Thymus (tissue), 14 donors: ENCODE measurements around the gene KIRREL3. TPM values are rescaled to one million over a fixed set of nuclear protein-coding genes. Genes with fewer than 3 reads are reported as not detected.

ENCODE experiments used
- DNase-seq, 9 donors: peaks; one replicate each; pipeline ENCODE4 v3.0.0-alpha.2; 2013; ENCODE audit warnings: low spot score in 9 of 9, low read depth in 6 of 9, missing footprints in 1 of 9
- H3K27ac ChIP-seq, 2 donors: one replicate each; pipeline ENCODE4 v1.5.1; 2013; ENCODE audit warnings: control low read depth in 1 of 2, low read depth in 1 of 2, low read length in 1 of 2, mild to moderate bottlenecking in 1 of 2, moderate library complexity in 1 of 2
- H3K27me3 ChIP-seq, 2 donors: one replicate each; pipeline ENCODE4 v1.5.1; 2013; ENCODE audit warnings: low read length in 1 of 2; ENCODE audit not compliant: control insufficient read depth in 2 of 2, insufficient read depth in 1 of 2
- H3K36me3 ChIP-seq, 2 donors: one replicate each; pipeline ENCODE4 v1.5.1; 2013; ENCODE audit warnings: low read length in 1 of 2, mild to moderate bottlenecking in 1 of 2, moderate library complexity in 1 of 2; ENCODE audit not compliant: control insufficient read depth in 2 of 2, insufficient read depth in 2 of 2
- H3K4me1 ChIP-seq, 2 donors: one replicate each; pipeline ENCODE4 v1.5.1; 2013; ENCODE audit warnings: low read length in 2 of 2; ENCODE audit not compliant: control insufficient read depth in 2 of 2, insufficient read depth in 2 of 2
- H3K4me3 ChIP-seq, 2 donors: one replicate each; pipeline ENCODE4 v1.5.1; 2013; ENCODE audit warnings: low read length in 2 of 2, control low read depth in 1 of 2, mild to moderate bottlenecking in 1 of 2
- H3K9me3 ChIP-seq, 2 donors: one replicate each; pipeline ENCODE4 v1.5.1; 2013; ENCODE audit warnings: low read length in 1 of 2, mild to moderate bottlenecking in 1 of 2; ENCODE audit not compliant: control insufficient read depth in 2 of 2, insufficient read depth in 1 of 2
- WGBS: extraction: QIAGEN DNeasy Blood & Tissue Kit; methylation state at CpG from one replicate; pipeline ENCODE4 v1.1.7; 2013; 5-methylcytosine and 5-hydroxymethylcytosine counted together
- long read RNA-seq, 10 donors: transcript quantifications; one replicate each; lab custom pipeline, GENCODE V29; 2026
- polyA plus RNA-seq: library from polyadenylated mRNA; stranded (reverse); fragments of 200-250 nt; gene quantifications from one replicate; pipeline ENCODE4 v1.2.3, GENCODE V29; 2013
- total RNA-seq: library from RNA; stranded (reverse); fragments of 120-200 nt; gene quantifications from one replicate; pipeline ENCODE4 v1.2.4, GENCODE V29; 2013
- donor health status: healthy.

The KIRREL3 gene
- total RNA-seq (0.14 TPM), polyA plus RNA-seq (0.09 TPM)
- long read RNA-seq, donor 1, result 0 reads
- long read RNA-seq, donor 2, result 0 reads
- long read RNA-seq, donor 3, result 0 reads
- long read RNA-seq, donor 4, result 0 reads
- long read RNA-seq, donor 5, result 0 reads
- long read RNA-seq, donor 6, result 0 reads
- long read RNA-seq, donor 7, result 0 reads
- long read RNA-seq, donor 8, result 0 reads
- long read RNA-seq, donor 9, result 0 reads
- long read RNA-seq, donor 10, result 0 reads

DNA sequence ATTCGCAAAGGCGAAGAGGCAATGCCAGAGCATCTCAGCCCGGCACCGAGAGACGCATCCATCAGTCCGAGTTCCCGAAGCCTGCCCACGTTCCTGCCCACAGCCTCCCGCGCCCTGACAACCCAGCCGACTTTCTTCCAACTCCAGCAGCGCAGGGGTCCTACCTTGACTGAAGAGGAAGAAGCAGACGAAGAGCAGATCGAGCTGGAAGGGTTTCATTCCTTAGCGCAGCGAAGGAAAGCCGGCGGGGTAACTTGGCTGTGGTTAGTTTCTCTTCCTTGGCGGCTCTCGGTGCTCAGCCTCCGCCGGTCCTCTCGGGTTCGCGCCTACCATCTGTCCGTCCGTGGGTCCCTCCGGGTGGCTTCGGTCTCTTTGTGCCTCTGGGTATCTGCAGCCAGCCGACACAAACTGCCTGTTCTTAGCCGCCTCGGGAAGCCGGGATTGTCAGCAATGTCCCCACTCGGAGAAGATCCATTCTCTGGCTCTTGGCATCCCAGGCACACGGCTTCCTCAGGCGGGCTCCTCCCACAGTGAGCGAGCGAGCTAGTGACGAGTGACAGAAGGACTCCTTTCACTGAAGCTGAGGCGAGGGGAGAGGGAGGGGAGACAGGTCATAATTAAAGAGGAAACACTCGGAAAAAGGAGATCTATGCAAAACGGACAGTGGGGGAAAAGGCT, at the start of gene KIRREL3:
TSS of gene KIRREL3 (minus strand) at position 480 of the 678 bp plus-strand sequence.
- 4% methylated on average over 42 of the region's 42 CpGs for WGBS
- Histone ChIP-seq H3K27ac (no peak within 1 kb of the TSS), H3K4me3 (no peak within 1 kb of the TSS), H3K27me3 (peaks cover 58 to 86% of the 10 kb centered on the region in 2 donors), H3K36me3 (no peaks in the 10 kb centered on the region), H3K9me3 (no peaks in the 10 kb centered on the region), H3K4me1 (peaks cover 0 to 2% of the 10 kb centered on the region in 2 donors)
- no peak for DNase-seq

DNA sequence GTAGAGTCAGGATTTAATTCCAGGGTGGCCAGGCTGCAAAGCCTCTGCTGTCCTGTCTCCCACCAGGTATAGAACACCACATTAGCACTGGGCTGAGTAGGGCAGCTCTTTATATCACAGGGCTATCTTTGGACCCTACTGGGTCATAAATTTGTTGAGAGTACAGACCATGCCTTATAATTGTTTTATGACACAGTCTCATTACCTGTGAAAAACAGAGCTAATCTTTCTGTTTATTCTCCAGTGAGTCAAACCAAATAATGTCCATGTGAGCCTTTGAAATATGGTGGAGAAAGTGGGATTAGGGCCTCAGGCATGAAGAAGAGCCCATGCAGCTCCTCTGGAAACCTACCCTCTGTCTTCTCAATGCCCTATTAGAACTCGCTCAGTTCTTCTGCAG, 49.6 kb upstream of the KIRREL3 start:
- no peaks in the 10 kb centered on the region for H3K9me3 ChIP-seq

DNA sequence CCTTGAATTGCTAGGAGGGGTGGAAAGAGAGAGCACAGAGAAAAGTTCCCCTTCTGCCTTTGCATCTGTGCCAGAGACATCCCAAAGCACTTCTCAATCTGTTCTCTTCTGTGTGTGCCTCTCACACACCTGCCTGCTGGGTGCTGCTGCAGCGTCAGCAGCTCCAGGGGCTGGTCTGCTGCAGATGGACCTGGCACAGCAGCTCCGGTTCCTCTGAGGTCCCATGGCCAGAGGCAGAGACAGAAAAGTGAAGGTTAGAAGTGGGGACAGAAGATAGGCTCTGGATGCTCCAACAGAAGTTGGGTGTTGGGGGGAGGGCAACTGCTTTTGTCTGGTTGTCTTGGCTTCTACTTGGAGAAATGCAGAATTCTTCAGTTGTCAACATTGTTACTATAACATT, 48.9 kb upstream of the KIRREL3 start:
- 96% methylated on average over 2 of the region's 2 CpGs for WGBS
- no peaks in the 10 kb centered on the region for H3K27me3 ChIP-seq
- no peak for DNase-seq
- H3K36me3 ChIP-seq, result no peaks in the 10 kb centered on the region
- H3K4me3 ChIP-seq, result no peak overlapping the region
- H3K27ac ChIP-seq, result no peak overlapping the region
- H3K9me3 ChIP-seq, result no peaks in the 10 kb centered on the region
- H3K4me1 ChIP-seq, result no peaks in the 10 kb centered on the region

More for the DNA sequence above, 49.6 kb upstream of the KIRREL3 start:
- DNase-seq, result no peak
- no peaks in the 10 kb centered on the region for H3K36me3 ChIP-seq
- H3K4me3 ChIP-seq, result no peak overlapping the region
- H3K27ac ChIP-seq, result no peak overlapping the region
- WGBS, result 98% methylated on average over 1 of the region's 1 CpG
- H3K27me3 ChIP-seq, result no peaks in the 10 kb centered on the region
- no peaks in the 10 kb centered on the region for H3K4me1 ChIP-seq

DNA sequence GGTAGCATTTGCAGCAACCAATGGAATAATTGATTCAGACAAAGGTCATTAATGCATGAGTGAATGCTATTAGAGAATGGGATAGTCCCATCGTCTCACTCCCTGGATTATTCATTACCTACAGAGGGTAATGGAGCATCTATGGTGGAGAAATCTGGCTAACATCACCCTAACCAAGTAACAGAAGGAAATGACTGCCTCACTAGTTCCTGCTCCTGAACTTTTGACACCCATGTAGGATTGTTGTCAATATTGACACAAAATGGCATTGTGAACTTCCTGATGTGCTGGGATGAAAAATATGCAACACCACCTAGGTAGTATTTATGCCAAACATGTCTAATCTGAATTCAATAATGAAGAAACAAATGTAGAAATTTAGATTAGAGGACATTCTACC, 44.0 kb upstream of the KIRREL3 start:
- Histone ChIP-seq H3K4me1 (no peaks in the 10 kb centered on the region), H3K27ac (no peak overlapping the region), H3K27me3 (no peaks in the 10 kb centered on the region), H3K4me3 (no peak overlapping the region), H3K36me3 (no peaks in the 10 kb centered on the region), H3K9me3 (no peaks in the 10 kb centered on the region)
- WGBS, result 80% methylated on average over 1 of the region's 1 CpG
- DNase-seq, result no peak

DNA sequence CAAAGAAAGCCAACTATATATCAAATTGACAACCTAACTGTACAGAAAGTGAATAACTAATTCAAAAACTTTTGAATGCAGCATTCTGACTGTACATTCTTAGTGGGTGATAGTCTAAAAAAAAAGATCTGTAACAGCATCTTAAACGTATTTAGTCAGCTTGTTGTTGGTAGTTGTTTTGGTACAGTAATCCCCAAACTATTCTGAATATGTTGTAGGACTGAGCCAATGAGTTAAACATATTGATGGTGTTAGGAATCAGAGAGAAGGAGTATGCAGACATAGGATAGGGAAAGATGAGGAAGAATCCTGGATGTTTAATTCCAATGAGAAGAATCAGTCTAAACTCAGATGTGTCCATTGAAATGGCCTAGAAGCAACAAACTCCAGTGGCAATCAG, 41.9 kb upstream of the KIRREL3 start:
- no peak overlapping the region for H3K27ac ChIP-seq
- no peak overlapping the region for H3K4me3 ChIP-seq
- no peaks in the 10 kb centered on the region for H3K4me1 ChIP-seq
- H3K36me3 ChIP-seq, result no peaks in the 10 kb centered on the region
- 91% methylated on average over 1 of the region's 1 CpG for WGBS
- no peak for DNase-seq
- H3K9me3 ChIP-seq, result no peaks in the 10 kb centered on the region
- no peaks in the 10 kb centered on the region for H3K27me3 ChIP-seq

DNA sequence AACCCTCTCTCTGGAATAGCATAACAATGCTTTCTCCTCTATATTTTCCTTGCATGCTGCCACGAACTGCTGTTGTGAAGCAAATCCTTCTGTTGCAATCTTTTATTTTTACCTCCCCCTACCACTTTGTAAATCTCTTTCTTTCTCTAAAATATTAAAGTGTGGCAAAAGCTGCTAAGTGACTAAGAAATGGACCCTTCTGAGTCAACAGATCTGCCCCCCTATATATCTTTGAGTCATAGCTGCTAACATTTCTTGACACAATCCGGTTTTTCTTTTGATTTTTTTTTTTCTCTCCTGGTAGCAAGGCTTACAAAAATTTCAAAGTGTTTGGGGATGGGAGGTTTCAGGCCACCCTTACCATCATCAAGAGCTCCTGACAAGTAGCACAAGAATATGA, 39.0 kb upstream of the KIRREL3 start:
- H3K36me3 ChIP-seq, result no peaks in the 10 kb centered on the region
- DNase-seq, result no peak
- H3K4me3 ChIP-seq, result no peak overlapping the region
- H3K27me3 ChIP-seq, result no peaks in the 10 kb centered on the region
- no peaks in the 10 kb centered on the region for H3K9me3 ChIP-seq
- no peak overlapping the region for H3K27ac ChIP-seq
- H3K4me1 ChIP-seq, result no peaks in the 10 kb centered on the region
- WGBS, result 54% methylated on average over 2 of the region's 2 CpGs

DNA sequence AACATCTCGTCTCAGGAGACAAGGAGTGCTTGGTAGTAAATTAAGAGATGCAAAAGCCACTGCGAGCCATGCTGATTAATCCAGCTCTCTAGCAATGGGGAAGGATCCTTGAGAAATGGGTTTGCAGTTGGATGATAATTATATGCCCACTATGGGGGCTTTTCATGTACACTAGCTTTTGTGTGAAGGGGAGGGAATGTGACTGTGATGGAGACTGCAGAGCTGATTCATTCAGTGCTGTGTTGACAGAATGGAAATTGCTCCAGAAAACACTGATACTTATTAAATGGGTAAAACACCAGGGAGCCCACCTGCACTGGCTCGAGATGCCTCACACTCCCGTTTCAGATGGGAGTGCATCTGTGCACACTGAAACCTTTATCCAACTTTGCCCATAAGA, 37.0 kb upstream of the KIRREL3 start:
- Histone ChIP-seq H3K9me3 (no peaks in the 10 kb centered on the region), H3K4me1 (no peaks in the 10 kb centered on the region), H3K27me3 (no peaks in the 10 kb centered on the region), H3K27ac (no peak overlapping the region), H3K36me3 (no peaks in the 10 kb centered on the region), H3K4me3 (no peak overlapping the region)
- WGBS, result 84% methylated on average over 4 of the region's 4 CpGs
- DNase-seq, result no peak

DNA sequence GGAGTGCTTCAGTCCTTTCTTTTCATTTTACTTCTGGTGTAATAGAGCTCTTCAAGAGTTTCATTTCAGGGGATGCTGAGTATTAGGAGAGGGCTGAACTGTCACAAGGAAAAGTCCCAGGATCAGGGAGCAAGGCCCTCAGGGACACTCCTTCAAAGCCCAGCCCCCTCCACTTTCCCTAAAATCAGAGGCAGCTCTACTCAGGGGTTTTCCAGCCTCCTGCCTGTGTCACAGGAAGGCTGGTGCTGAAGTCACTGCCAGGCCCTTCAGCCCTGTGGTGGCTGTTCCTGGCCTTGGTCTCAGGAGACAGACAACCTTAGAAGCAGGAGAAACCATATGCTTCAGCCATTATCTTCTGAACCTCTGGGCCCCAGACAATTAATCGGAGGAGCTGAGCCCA, 36.4 kb upstream of the KIRREL3 start:
- no peak for DNase-seq
- 95% methylated on average over 1 of the region's 1 CpG for WGBS
- no peaks in the 10 kb centered on the region for H3K27me3 ChIP-seq

DNA sequence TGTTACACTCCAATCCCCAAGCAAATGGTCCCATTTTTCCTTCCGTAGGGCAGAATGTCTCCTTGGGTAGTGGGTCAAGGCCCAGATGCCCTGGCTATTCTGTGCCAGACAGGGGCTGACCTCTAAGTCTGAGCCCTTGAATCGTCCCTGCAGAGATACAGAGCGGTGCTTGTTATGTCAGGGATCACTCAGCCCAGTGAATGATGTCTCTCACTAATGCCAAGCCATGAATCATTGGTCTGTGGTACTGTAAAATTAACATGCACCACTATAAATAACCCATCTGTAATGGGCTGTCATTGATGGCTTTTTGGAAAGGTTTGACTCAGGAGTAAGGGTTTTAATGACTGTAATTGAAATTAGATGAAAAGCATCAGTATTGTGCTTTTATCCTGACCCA, 35.3 kb upstream of the KIRREL3 start:
- Histone ChIP-seq H3K27me3 (no peaks in the 10 kb centered on the region), H3K27ac (no peak overlapping the region)

More for the DNA sequence above, 36.4 kb upstream of the KIRREL3 start:
- Histone ChIP-seq H3K27ac (no peak overlapping the region), H3K4me3 (no peak overlapping the region), H3K36me3 (no peaks in the 10 kb centered on the region), H3K9me3 (no peaks in the 10 kb centered on the region), H3K4me1 (no peaks in the 10 kb centered on the region)

More for the DNA sequence above, 35.3 kb upstream of the KIRREL3 start:
- no peaks in the 10 kb centered on the region for H3K9me3 ChIP-seq
- no peaks in the 10 kb centered on the region for H3K36me3 ChIP-seq
- no peak overlapping the region for H3K4me3 ChIP-seq
- DNase-seq, result no peak
- WGBS, result 92% methylated on average over 3 of the region's 3 CpGs
- H3K4me1 ChIP-seq, result no peaks in the 10 kb centered on the region
